GM19099 (cell line): Measurements from ENCODE around the gene MKLN1.

ENCODE experiments used
- POLR2A ChIP-seq: IDR thresholded peaks from 3 replicates; pipeline ENCODE4 v1.6.1; 2011; ENCODE audit warnings: low read depth; ENCODE audit not compliant: insufficient read length; ENCODE audit errors: extremely low read depth

The MKLN1 gene

DNA sequence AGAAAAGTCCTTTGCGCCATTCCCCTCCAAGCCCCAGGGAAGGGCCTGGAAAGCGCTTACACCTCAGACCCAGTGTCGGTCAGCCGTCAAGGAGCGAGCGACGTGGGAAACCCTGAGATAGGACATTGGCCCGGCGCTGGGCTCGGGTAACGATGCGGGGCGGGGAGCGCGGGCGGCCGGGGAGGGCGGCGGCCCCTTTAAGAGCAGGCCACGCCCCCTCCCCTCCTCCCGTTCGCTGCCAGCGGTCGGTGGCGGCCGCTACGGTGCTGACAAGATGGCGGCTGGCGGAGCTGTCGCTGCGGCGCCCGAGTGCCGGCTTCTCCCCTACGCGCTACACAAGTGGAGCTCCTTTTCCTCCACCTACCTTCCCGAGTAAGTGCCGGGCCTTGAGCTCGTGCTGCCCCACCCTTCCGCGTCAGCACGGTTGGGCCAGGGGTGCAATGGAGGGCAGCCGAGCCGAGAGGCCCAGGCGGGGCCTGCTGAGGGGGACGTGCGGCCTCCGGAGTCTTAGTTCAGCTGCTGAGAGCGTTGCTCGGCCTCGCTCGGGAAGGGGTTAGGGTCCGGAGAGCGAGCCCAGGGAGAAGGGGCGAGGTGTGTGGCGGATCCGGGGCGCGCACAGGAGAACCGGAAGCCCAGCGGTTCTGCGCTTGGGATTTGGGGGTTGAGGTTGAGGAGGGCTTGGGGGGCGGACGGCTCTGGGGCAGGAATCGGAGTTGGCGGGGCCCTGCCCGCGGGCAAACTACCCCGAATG, at the start of gene MKLN1:
Gene MKLN1, plus strand, starts transcription at position 251 of the 751 bp plus-strand sequence. Its CDS starts 24 bp downstream, at position 275.
- TF ChIP-seq POLR2A = peak; percentile 95

DNA sequence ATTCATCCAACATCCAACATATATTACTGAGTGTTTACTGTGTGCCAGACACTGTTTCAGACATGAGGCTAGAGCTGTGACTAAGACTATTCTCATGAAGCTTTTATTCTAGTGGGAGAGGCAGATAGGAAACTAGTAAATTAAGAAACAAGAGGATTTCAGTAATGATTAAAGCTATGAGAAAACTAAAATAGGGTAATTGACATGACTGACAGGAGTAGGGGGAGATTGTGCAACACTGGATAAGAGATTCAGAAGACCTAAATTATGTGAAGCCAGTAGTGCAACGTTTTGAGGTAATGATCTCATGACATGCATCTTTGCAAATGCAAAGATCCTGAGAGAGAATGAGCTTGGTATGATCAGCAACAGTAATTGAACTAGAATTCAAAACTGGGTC, 48.6 kb upstream of the MKLN1 start:
- TF ChIP-seq POLR2A = no peak

DNA sequence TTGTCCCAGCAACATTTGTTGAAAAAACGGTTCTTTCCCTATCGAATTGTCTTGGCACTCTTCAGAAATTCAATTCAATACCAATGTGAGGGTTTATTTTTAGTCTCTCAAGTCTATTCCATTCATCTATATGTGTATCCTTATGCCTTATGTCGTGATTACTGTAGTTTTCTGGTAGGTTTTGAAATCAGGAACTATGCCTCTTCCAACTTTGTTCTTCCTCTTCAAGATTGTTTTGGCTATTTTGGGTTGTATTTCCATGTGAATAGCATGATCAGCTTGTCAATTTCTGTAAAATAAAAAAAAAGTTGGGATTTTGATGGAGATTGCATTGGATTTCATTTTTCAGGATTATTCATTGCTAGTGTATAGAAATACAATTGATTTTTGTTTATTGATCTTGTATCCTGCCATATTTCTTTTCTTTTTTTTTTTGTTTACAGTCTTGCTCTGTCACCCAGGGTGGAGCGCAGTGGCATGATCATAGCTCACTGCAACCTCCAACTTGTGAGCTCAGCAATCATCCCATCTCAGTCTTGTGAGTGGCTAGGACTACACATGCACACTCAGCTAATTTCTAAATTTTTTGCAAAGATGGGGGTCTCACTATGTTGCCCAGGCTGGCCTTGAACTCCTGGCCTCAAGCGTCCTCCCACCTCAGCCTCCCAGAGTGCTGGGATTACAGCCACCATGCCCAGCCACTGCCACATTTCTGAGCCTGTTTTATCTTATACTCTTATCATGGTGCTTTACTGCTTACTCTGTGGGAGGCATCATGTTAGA, 46.2 kb upstream of the MKLN1 start:
- no peak for TF ChIP-seq POLR2A

DNA sequence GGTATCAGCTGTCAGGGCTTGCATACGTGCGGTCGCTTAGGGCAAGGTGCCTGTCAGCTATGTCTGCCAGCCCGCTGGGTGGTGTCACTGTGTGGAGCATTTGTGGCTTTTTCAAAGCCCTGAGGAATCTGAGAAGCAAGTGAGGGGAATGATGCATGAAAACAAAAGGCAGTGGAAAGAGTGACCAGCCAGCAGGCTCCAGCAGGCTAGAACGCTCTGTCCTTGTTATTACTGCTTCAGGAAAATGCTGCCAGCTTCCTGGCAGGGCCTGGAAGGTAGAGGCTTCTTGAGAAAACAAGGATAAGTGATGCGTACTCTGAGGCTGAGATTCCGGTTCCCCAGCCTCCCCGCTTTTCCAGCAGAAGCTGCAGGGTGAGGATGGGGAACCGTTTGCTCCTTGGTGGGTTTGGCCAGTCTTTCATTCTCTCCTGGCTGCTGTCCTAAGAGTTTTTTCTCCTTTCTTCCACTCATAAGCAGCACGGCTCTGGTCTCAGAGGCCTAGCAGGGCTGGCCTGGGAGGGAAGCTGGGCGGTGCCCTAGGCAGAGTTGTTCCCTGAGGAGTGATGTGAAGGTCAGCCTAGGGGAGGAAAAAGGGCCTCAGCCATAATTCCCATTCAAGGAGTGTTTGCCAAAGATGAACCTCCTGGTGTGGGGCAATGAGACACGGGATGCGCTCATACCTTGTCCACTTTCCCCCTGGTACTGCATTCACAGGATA, 42.8 kb upstream of the MKLN1 start:
- TF ChIP-seq POLR2A = no peak

GRCh38 chr7:131285556-131285955, 42.1 kb upstream of the MKLN1 start:
- TF ChIP-seq POLR2A = no peak

- TF ChIP-seq POLR2A = no peak
Observed at GRCh38 chr7:131288450-131288849, 39.2 kb upstream of the MKLN1 start.

DNA sequence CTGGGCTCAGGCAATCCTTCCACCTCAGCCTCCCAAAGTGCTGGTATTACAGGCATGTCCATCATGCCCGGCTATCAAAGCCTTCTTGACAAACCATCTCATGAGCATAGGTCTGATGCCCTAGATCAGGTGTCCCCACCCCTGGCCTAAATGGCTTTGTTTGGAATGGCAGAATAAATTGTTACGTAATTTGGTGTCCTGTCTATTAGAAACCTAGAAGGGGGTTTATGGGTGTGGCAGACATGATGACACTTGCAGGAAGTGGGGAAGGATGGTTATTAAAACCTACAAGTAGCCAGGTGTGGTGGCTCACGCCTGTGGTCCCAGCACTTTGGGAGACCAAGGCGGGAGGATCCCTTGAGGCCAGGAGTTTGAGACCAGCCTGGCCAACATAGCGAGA, 38.6 kb upstream of the MKLN1 start:
- TF ChIP-seq POLR2A = no peak

GRCh38 chr7:131292141-131292905, 35.4 kb upstream of the MKLN1 start:
- TF ChIP-seq POLR2A = no peak

DNA sequence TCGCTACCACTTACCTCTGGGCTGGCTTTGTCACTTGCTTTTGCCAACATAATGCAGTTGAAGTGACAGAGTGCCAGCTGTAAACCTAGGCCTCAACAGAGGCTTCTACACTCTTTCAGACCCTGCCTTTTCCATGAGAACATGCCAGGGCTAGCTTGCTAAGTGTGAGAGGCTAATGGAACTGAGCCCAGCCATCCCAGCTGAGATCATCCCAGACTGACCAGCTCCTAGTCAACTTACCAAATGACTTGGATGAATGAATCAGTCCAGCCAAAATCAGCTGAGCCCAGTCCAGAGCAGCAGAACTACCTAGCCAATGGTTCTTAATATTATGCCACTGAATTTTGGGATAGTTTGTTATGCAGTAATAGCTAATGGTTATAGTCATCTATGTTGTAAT, 34.7 kb upstream of the MKLN1 start:
- TF ChIP-seq POLR2A = no peak

GRCh38 chr7:131294553-131294952, 33.1 kb upstream of the MKLN1 start:
- TF ChIP-seq POLR2A = no peak

DNA sequence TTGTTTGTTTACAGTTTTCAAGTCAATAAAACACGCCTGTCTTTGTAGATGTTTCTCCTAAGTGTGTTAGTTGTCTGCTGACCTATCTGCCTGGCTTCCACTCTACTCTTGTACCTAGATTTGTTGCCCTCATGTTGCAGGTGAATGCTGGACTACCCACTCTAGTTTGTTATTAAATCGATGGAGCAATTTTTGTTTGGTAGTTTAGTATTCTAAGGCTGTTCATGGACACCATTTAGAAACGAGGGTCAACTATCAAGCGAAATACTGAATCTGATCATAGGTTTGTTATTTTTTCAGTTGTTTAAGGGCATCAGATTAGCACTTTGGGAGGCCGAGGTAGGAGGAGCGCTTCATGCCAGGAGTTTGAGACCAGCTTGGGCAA, 29.1 kb upstream of the MKLN1 start:
- no peak for TF ChIP-seq POLR2A

- TF ChIP-seq POLR2A = no peak
Observed at GRCh38 chr7:131299074-131299473, 28.6 kb upstream of the MKLN1 start.

DNA sequence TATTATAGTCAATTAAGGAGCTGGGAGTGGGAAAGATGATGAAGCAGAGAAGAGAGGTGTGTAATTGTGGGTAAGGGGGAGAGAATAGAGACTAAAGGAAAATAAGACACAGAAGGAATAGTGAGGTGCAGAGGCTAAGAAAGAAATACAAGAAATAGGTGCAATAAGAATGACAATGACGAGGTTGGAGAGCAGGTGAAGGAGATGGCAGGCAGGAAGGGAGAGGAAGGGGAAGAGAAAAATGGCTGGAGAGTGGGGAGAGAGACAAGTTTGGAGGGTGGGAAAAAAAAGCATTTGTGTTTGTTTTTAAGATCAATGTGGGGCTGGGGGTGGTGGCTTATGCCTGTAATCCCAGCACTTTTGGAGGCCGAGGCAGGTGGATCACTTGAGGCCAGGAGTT, 27.6 kb upstream of the MKLN1 start:
- TF ChIP-seq POLR2A = no peak

GRCh38 chr7:131300572-131301466, 26.9 kb upstream of the MKLN1 start:
- TF ChIP-seq POLR2A = no peak
